PC-9 (cell line): ENCODE results near the gene BTBD17.

Experiments used
- EZH2 ChIP-seq: fragments of 200-600 bp; sonication (generic); IDR thresholded peaks from 2 replicates; pipeline ENCODE4 v1.8.0; 2017; ENCODE audit warnings: antibody characterized with exemption, low read depth
- TF ChIP-seq, protein P1 (sequence below): fragments of 200-600 bp; sonication (generic); conservative IDR thresholded peaks from 2 replicates; pipeline ENCODE4 v1.6.1; 2017; ENCODE audit warnings: mixed run types, antibody characterized with exemption, mild to moderate bottlenecking, moderate library complexity

DNA sequence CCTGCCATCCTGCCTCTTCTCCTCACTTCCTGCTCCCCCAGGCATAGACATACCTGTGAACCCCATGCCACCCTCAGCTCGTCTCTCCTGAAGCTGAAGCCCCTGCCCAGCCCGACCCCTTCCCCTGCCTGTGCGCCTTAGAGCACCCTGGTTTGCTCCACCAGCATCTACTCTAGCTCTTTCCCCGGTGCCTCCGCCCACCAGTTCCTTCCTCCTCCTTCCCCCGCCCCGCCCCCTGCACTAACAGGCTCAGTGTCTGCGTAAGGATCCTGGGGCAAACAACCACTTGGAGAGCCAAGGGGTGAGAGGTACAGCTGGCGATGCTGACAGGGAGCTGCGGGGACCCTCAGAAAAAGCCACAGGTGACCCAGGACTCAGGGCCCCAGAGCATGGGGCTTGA lies 7.6 kb upstream of the BTBD17 start:
- TF ChIP-seq, protein P1, sequence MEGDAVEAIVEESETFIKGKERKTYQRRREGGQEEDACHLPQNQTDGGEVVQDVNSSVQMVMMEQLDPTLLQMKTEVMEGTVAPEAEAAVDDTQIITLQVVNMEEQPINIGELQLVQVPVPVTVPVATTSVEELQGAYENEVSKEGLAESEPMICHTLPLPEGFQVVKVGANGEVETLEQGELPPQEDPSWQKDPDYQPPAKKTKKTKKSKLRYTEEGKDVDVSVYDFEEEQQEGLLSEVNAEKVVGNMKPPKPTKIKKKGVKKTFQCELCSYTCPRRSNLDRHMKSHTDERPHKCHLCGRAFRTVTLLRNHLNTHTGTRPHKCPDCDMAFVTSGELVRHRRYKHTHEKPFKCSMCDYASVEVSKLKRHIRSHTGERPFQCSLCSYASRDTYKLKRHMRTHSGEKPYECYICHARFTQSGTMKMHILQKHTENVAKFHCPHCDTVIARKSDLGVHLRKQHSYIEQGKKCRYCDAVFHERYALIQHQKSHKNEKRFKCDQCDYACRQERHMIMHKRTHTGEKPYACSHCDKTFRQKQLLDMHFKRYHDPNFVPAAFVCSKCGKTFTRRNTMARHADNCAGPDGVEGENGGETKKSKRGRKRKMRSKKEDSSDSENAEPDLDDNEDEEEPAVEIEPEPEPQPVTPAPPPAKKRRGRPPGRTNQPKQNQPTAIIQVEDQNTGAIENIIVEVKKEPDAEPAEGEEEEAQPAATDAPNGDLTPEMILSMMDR = no peak
- no peak for TF ChIP-seq EZH2
